Astrocyte (in vitro differentiated cells and primary cell): ENCODE measurements around the gene ELAC2. TPM values are rescaled to one million over a fixed set of nuclear protein-coding genes. Genes with fewer than 3 reads are reported as not detected.

Experiments
- DNase-seq: peaks from one replicate; pipeline ENCODE4 v3.0.0-alpha.2; 2010; ENCODE audit warnings: low read depth
- FAIRE-seq: peaks from 2 replicates; lab custom pipeline; 2011; peaks lifted over from hg19 to GRCh38; lab: Jason Lieb, UNC
- H2AFZ ChIP-seq: 2 replicates; pipeline ENCODE4 v1.6.0; 2012; ENCODE audit warnings: low read depth, low read length, inconsistent platforms
- H3K27ac ChIP-seq: 2 replicates; pipeline ENCODE4 v1.5.1; 2011; ENCODE audit warnings: low read depth, low read length, inconsistent platforms
- H3K27me3 ChIP-seq: 2 replicates; pipeline ENCODE4 v1.6.0; 2011; ENCODE audit warnings: low read length, inconsistent platforms; ENCODE audit not compliant: insufficient read depth
- H3K36me3 ChIP-seq: 2 replicates; pipeline ENCODE4 v1.5.1; 2011; ENCODE audit warnings: low read length, inconsistent platforms; ENCODE audit not compliant: insufficient read depth
- H3K4me1 ChIP-seq: 2 replicates; pipeline ENCODE4 v1.5.1; 2011; ENCODE audit warnings: low read length, inconsistent platforms; ENCODE audit not compliant: insufficient read depth
- H3K4me2 ChIP-seq: 2 replicates; pipeline ENCODE4 v1.6.0; 2012; ENCODE audit warnings: low read length, inconsistent platforms
- H3K4me3 ChIP-seq: 2 replicates; pipeline ENCODE4 v1.5.1; 2011; ENCODE audit warnings: low read depth, mild to moderate bottlenecking, low read length, inconsistent platforms; ENCODE audit not compliant: insufficient read depth
- H3K79me2 ChIP-seq: 2 replicates; pipeline ENCODE4 v1.6.0; 2012; ENCODE audit warnings: mild to moderate bottlenecking, low read length, inconsistent platforms; ENCODE audit not compliant: insufficient read depth
- H3K9ac ChIP-seq: 2 replicates; pipeline ENCODE4 v1.6.0; 2012; ENCODE audit warnings: mild to moderate bottlenecking, low read length, inconsistent platforms
- H3K9me3 ChIP-seq: 2 replicates; pipeline ENCODE4 v1.5.1; 2012; ENCODE audit warnings: low read depth, mild to moderate bottlenecking, low read length, inconsistent platforms; ENCODE audit not compliant: insufficient read depth
- H4K20me1 ChIP-seq: 2 replicates; pipeline ENCODE4 v1.6.0; 2012; ENCODE audit warnings: low read length, inconsistent platforms; ENCODE audit not compliant: insufficient read depth
- H3K27ac Mint-ChIP-seq: one replicate; pipeline ENCODE4 v1.8.0; 2021; ENCODE audit warnings: mild to moderate bottlenecking, mixed read lengths; ENCODE audit not compliant: unreplicated experiment
- H3K27me3 Mint-ChIP-seq: one replicate; pipeline ENCODE4 v1.8.0; 2021; ENCODE audit warnings: low read depth, mixed read lengths; ENCODE audit not compliant: unreplicated experiment
- H3K36me3 Mint-ChIP-seq: one replicate; pipeline ENCODE4 v1.8.0; 2021; ENCODE audit warnings: low read depth, mixed read lengths; ENCODE audit not compliant: unreplicated experiment
- H3K4me1 Mint-ChIP-seq: one replicate; pipeline ENCODE4 v1.8.0; 2021; ENCODE audit warnings: low read depth, mixed read lengths; ENCODE audit not compliant: unreplicated experiment
- H3K4me3 Mint-ChIP-seq: one replicate; pipeline ENCODE4 v1.8.0; 2021; ENCODE audit warnings: mild to moderate bottlenecking, moderate library complexity, mixed read lengths; ENCODE audit not compliant: unreplicated experiment
- H3K9me3 Mint-ChIP-seq: one replicate; pipeline ENCODE4 v1.8.0; 2021; ENCODE audit warnings: mild to moderate bottlenecking, mixed read lengths; ENCODE audit not compliant: unreplicated experiment
- EZH2 ChIP-seq: IDR thresholded peaks from 2 replicates; pipeline ENCODE4 v1.6.1; 2012; ENCODE audit warnings: mild to moderate bottlenecking, low read length, inconsistent platforms; ENCODE audit not compliant: insufficient read depth
- total RNA-seq: library from RNA; stranded (reverse); gene quantifications from 2 replicates; pipeline ENCODE4 v1.2.1, GENCODE V29; 2021
- TF ChIP-seq, protein P1 (sequence below): IDR thresholded peaks from 2 replicates; pipeline ENCODE4 v1.5.1; 2011; ENCODE audit warnings: low read depth, mild to moderate bottlenecking, inconsistent platforms, low read length, moderate library complexity; ENCODE audit not compliant: insufficient read depth

The ELAC2 gene
- total RNA-seq, 1 donor from 2014 or later = 63.2 TPM

DNA sequence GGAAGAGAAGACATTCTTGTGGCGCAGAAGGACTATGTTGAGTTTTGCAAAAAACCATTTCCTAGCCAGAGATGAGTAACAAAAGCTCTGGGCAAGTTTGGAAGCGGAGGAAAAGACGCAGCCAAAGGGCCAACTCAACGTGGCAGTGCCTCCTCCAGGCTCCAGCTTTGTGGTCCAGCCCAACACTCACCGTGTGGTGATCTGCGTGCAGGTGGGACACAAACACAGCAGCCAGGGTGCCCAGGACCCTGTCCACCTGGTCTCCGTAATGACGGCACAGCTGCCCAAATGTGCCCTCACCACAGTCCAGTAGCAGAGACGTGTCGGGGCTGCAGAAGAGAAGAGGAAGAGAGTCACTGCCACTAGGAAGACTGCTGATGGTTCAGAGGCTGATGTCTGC is 21.5 kb downstream of the ELAC2 start:
- peaks cover 69% of the 10 kb centered on the region for H3K36me3 ChIP-seq
- H3K27ac ChIP-seq = no peak overlapping the region
- peaks cover 4% of the 10 kb centered on the region for H4K20me1 ChIP-seq
- no peaks in the 10 kb centered on the region for H3K9me3 ChIP-seq
- TF ChIP-seq, protein P1, sequence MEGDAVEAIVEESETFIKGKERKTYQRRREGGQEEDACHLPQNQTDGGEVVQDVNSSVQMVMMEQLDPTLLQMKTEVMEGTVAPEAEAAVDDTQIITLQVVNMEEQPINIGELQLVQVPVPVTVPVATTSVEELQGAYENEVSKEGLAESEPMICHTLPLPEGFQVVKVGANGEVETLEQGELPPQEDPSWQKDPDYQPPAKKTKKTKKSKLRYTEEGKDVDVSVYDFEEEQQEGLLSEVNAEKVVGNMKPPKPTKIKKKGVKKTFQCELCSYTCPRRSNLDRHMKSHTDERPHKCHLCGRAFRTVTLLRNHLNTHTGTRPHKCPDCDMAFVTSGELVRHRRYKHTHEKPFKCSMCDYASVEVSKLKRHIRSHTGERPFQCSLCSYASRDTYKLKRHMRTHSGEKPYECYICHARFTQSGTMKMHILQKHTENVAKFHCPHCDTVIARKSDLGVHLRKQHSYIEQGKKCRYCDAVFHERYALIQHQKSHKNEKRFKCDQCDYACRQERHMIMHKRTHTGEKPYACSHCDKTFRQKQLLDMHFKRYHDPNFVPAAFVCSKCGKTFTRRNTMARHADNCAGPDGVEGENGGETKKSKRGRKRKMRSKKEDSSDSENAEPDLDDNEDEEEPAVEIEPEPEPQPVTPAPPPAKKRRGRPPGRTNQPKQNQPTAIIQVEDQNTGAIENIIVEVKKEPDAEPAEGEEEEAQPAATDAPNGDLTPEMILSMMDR = no peak
- no peak for TF ChIP-seq EZH2
- Mint-ChIP-seq H3K9me3 (no peaks in the 10 kb centered on the region), H3K4me3 (no peak overlapping the region), H3K4me1 (no peaks in the 10 kb centered on the region), H3K36me3 (no peaks in the 10 kb centered on the region), H3K27me3 (no peaks in the 10 kb centered on the region), H3K27ac (no peak overlapping the region)
- H3K4me3 ChIP-seq = no peak overlapping the region
- H3K9ac ChIP-seq = no peak overlapping the region
- no peak overlapping the region for H3K4me2 ChIP-seq
- DNase-seq (no peak), FAIRE-seq (no peak)
- no peaks in the 10 kb centered on the region for H3K27me3 ChIP-seq
- H3K4me1 ChIP-seq = no peaks in the 10 kb centered on the region
- no peak overlapping the region for H2AFZ ChIP-seq
- H3K79me2 ChIP-seq = no peaks in the 10 kb centered on the region

DNA sequence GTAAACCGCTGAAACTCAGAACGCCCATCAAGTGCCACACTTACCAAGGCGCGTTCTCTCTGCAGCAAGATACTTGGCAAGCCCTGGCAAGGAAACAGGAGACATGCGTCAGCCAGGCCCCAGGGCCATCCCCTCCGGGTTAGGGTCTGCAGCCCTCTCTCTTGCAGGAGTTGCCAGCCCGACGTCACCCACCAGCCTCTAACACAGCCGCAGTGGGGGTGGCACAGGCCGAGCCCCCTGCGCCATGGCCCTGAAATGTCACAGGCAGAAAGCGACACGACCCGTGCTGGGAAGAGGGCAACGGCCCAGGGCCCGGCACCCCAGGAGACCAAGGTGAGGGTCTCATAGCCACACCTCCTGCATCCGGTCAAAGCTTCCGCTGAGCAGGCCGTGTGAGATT is 21.9 kb downstream of the ELAC2 start:
- Mint-ChIP-seq H3K4me1 (no peaks in the 10 kb centered on the region), H3K36me3 (no peaks in the 10 kb centered on the region), H3K27me3 (no peaks in the 10 kb centered on the region), H3K27ac (no peak overlapping the region), H3K4me3 (no peak overlapping the region), H3K9me3 (no peaks in the 10 kb centered on the region)
- no peaks in the 10 kb centered on the region for H3K79me2 ChIP-seq
- H3K36me3 ChIP-seq = peaks cover 67% of the 10 kb centered on the region
- H4K20me1 ChIP-seq = peaks cover 4% of the 10 kb centered on the region
- no peak overlapping the region for H2AFZ ChIP-seq
- H3K9ac ChIP-seq = no peak overlapping the region
- H3K4me1 ChIP-seq = no peaks in the 10 kb centered on the region
- H3K4me3 ChIP-seq = no peak overlapping the region
- H3K27me3 ChIP-seq = no peaks in the 10 kb centered on the region
- no peak for FAIRE-seq
- no peak for DNase-seq
- no peak overlapping the region for H3K27ac ChIP-seq
- H3K4me2 ChIP-seq = no peak overlapping the region
- TF ChIP-seq, protein P1 = no peak
- TF ChIP-seq EZH2 = no peak
- no peaks in the 10 kb centered on the region for H3K9me3 ChIP-seq

DNA sequence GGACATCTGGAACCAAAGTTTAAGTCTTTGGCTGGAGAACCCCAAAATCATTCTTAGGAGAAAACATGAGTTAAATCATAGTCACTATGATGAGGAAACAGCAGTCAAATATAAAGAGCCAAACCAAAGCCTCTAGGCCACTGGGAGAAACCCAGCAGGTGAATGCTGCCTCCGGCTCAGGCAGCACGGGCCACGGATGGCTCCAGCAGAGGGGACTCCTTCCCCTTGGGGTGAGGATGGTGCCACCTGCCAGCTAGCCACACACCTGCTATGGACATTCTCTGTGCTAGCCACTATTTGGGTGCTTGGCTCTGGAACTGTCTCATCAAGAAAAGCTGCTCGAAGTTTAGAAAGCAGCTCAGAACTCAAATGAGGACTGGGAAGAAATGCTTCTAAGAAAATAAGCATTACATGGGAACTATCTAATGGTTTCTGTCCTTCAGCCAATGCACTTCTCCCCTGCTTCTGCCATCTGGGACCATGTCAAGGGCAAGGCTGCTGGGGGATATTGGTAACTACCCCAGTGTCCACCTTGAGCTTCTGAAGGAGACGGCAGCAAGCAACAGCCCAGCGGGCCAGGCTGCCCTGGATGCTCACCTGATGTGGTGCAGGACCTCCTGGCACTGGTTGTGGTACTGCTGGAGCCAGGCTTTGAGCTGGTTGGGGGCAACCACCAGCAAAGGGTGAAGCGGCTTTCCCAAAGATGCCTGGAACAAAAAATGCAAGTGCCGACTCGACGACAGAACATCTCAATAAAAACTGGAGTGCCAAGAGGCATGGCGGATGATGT is 22.5 kb downstream of the ELAC2 start:
- Histone ChIP-seq H3K27ac (no peak overlapping the region), H4K20me1 (peaks cover 4% of the 10 kb centered on the region), H3K9me3 (no peaks in the 10 kb centered on the region), H3K27me3 (no peaks in the 10 kb centered on the region), H3K4me3 (no peak overlapping the region), H2AFZ (no peak overlapping the region), H3K4me2 (no peak overlapping the region), H3K4me1 (no peaks in the 10 kb centered on the region), H3K79me2 (no peaks in the 10 kb centered on the region), H3K9ac (no peak overlapping the region), H3K36me3 (peaks cover 62% of the 10 kb centered on the region)
- DNase-seq = no peak
- H3K36me3 Mint-ChIP-seq = no peaks in the 10 kb centered on the region
- no peak overlapping the region for H3K4me3 Mint-ChIP-seq
- H3K27me3 Mint-ChIP-seq = no peaks in the 10 kb centered on the region
- H3K27ac Mint-ChIP-seq = no peak overlapping the region
- TF ChIP-seq, protein P1 = no peak
- no peak for TF ChIP-seq EZH2
- no peaks in the 10 kb centered on the region for H3K4me1 Mint-ChIP-seq
- no peaks in the 10 kb centered on the region for H3K9me3 Mint-ChIP-seq
- FAIRE-seq = no peak
